G401.6 (cell line): Measurements from ENCODE around the gene CFAP100.

Experiments
- FAIRE-seq: peaks from 2 replicates; lab custom pipeline; 2012; peaks lifted over from hg19 to GRCh38; lab: Jason Lieb, UNC

Gene CFAP100

GRCh38 chr3:126394179-126394976, at the start of gene CFAP100:
Gene CFAP100 (plus strand): TSS chr3:126394909. CDS start chr3:126396001, 1,092 bp downstream.
- no peak for FAIRE-seq

DNA sequence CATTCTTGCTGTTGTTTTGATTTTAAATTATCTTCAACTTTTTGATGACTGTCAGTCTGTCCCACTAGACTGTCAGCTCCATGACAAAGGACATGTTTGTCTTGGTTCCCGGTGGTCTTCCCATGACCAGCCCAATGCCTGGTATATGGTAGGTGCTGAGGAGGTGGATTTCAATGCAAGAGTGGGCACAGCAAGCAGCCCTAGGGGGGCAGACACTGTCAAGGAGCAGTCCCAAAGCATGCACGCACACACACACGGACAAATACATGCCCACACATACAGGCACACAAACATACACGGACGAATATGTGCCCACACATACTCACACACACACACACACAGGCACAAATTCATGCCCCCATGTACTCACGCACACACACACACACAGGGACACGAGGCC, 49.5 kb upstream of the CFAP100 start:
- no peak for FAIRE-seq

GRCh38 chr3:126345641-126346460, 48.9 kb upstream of the CFAP100 start:
- no peak for FAIRE-seq

GRCh38 chr3:126346466-126346865, 48.2 kb upstream of the CFAP100 start:
- FAIRE-seq: no peak

- FAIRE-seq: no peak
These were observed 47.1 kb upstream of the CFAP100 start for GRCh38 chr3:126347543-126348161.

DNA sequence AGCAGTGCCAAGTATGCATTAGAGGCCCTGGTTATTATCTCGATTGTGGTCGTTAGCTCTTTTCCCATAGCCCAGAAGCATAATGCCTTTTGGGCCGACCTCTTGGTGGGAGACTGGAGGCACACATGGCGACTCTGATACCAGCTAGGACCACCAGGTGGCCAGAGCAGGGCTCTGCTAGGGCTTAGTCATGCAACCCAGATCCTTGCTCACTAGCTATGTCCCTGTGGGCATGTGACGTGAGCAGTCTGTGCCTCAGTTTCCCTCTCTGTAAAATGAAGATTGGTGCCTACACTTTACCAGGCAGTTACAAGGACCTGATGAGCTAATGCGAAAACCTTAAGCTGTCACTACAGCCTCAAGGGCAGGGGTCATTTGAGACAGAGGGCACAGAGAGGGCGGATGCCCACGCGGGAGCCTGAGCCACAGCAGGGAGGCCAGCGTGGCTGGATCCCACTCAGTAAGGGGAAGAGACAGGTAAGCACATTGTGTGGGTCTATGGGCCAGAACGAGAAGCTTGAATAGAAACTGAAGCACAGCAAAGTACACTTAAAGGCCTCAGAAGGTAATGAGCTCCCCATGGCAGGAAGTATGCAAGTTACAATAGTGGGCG, 46.3 kb upstream of the CFAP100 start:
- no peak for FAIRE-seq

GRCh38 chr3:126349071-126349470, 45.6 kb upstream of the CFAP100 start:
- FAIRE-seq: no peak

GRCh38 chr3:126349611-126350501, 44.9 kb upstream of the CFAP100 start:
- FAIRE-seq: no peak

GRCh38 chr3:126350502-126351085, 44.1 kb upstream of the CFAP100 start:
- no peak for FAIRE-seq

- FAIRE-seq: no peak
These were observed 43.5 kb upstream of the CFAP100 start for GRCh38 chr3:126351086-126351770.

- FAIRE-seq: no peak
These were observed 42.8 kb upstream of the CFAP100 start for GRCh38 chr3:126351771-126352475.

- no peak for FAIRE-seq
These were observed 41.9 kb upstream of the CFAP100 start for GRCh38 chr3:126352476-126353454.

DNA sequence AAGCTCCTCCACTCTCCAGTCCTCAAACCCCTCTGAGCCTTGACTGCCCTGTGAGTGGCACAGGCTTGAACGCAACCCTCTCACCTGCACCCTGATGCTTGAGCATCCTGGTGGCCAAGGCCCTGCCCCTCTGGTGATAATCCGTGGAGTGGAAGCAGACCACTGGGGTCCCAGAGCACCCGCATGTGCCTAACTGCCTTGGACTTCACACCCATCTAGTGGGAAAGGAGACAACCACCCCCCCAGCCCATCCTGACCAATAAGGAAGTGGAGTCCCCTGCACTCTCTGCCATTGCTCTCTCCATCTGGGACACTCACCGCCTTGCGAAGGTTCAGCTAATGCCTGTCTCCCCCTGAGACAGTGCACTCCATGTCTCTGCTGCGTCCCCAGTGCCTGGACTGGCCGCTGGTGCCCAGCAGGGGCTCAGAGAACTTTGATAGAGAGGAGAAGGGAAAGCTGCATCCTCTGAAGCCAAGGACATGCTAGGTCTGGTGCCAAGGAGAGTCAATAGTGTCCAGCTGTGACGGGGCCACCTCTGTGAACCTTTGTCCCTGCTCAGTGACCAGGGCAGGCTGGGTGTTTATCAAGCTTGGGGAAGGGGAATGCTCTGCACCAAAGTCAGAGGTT, 40.9 kb upstream of the CFAP100 start:
- FAIRE-seq: no peak

DNA sequence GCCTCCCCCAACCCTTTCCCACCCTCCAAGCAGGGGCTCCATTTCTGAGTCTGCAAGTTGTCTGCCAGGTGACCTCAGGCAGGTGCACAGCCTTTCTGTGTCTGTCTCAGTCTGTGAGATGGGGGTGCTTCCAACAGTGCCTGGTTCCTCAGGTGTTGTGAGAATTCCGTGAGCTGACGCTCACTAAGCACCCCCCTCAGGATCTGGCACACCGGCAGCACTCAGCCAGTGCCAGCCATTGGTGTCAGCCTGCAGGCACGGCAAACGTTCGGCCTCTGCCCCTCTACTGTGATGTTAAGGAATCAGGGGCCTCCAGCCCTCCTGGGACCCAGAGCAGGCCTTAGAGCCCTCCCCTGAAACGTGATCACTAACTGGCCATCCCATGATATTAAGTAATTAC, 39.9 kb upstream of the CFAP100 start:
- no peak for FAIRE-seq

GRCh38 chr3:126355251-126355650, 39.5 kb upstream of the CFAP100 start:
- FAIRE-seq: no peak

DNA sequence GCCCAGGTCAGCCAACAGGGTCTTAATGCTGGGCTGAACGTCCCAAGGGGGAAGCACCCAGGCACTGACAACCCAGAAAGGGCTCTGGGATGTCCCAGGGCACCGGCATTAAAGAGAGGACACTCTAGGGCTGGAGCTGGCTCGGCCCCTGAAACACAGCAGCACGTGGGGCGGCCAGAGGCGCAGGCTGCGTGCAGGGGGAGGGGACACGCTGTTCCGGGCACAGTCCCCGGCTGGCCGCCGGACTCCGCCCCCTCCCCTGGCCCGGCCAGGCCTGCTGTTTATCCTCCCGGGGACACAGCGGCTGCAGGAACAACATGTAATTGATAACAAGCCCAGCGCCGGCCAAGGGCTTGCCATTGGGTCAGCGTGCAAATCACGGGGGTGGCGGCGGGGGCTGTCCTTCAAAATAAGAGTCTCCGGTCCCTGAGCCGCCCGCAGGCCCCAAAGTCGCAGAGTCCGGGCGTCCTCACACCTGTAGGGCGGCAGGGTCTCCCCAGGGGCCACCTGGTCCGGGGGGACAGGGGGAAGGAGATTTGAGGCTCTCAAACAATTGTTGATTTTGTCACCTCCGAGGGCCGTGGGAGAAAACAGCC, 38.8 kb upstream of the CFAP100 start:
- FAIRE-seq: no peak

- no peak for FAIRE-seq
These were observed 38.1 kb upstream of the CFAP100 start for GRCh38 chr3:126356373-126357264.
